NCI-H1048 (cell line): Measurements from ENCODE around the gene SPANXN1.
"Not testable (repeated sequence)": the region's sequence is repeated elsewhere in the genome, so short reads cannot be mapped to it uniquely, and the experiment has no call there.

Experiments
- DNase-seq: peaks from one replicate; lab custom pipeline; 2025; lab: John Stamatoyannopoulos, UW

The SPANXN1 gene

GRCh38 chrX:145247203-145247602 is at the start of gene SPANXN1:
SPANXN1 (plus strand) TSS chrX:145247503; CDS start chrX:145247587, 84 bp downstream.
- DNase-seq: not testable (repeated sequence)

- DNase-seq: no peak
Observed at GRCh38 chrX:145199078-145199477, 48.2 kb upstream of the SPANXN1 start.

- DNase-seq: no peak
Observed at GRCh38 chrX:145213504-145213903, 33.8 kb upstream of the SPANXN1 start.

GRCh38 chrX:145292218-145292617 is 44.9 kb downstream of the SPANXN1 start:
- no peak for DNase-seq
